SJSA1 (cell line): ENCODE results near the gene PRRT3. TPM values are rescaled to one million over a fixed set of nuclear protein-coding genes. Genes with fewer than 3 reads are reported as not detected.
A peak's percentile ranks its signal among the peaks of the same experiment; 100 is the strongest.
"Not testable (repeated sequence)": the region's sequence is repeated elsewhere in the genome, so short reads cannot be mapped to it uniquely, and the experiment has no call there.

Source experiments
- DNase-seq, 2 experiments: peaks; one replicate each; pipeline ENCODE4 v3.0.0-alpha.2; 2015 to 2020; ENCODE audit warnings: low spot score in 2 of 2, low read depth in 1 of 2
- H3K27ac ChIP-seq: fragments of 250-450 bp; sonication (Bioruptor Pico); 2 replicates; pipeline ENCODE4 v1.5.1; 2020; ENCODE audit warnings: mild to moderate bottlenecking, moderate library complexity
- H3K27me3 ChIP-seq: fragments of 250-450 bp; sonication (Bioruptor Pico); replicated peaks from 2 replicates; pipeline ENCODE4 v1.5.1; 2020; ENCODE audit warnings: mild to moderate bottlenecking, moderate library complexity
- H3K36me3 ChIP-seq: fragments of 250-450 bp; sonication (Bioruptor Pico); 2 replicates; pipeline ENCODE4 v1.5.1; 2020; ENCODE audit warnings: mild to moderate bottlenecking
- H3K4me1 ChIP-seq: fragments of 250-450 bp; sonication (Bioruptor Pico); replicated peaks from 2 replicates; pipeline ENCODE4 v1.6.1; 2021; ENCODE audit warnings: mild to moderate bottlenecking
- H3K4me3 ChIP-seq: fragments of 250-450 bp; sonication (Bioruptor Pico); 2 replicates; pipeline ENCODE4 v1.5.1; 2020; ENCODE audit warnings: mild to moderate bottlenecking
- H3K9me3 ChIP-seq: fragments of 250-450 bp; sonication (Bioruptor Pico); replicated peaks from 2 replicates; pipeline ENCODE4 v1.5.1; 2020; ENCODE audit warnings: mild to moderate bottlenecking
- total RNA-seq: library from RNA; depleted of rRNA; stranded (reverse); fragments of >200 nt; shearing (Covaris generic); gene quantifications from 2 replicates; pipeline ENCODE4 v1.2.3, GENCODE V29; 2014

Gene PRRT3
- total RNA-seq, 1 experiment from 2014 or later, result 0.58 TPM

- Histone ChIP-seq H3K27me3 (no peaks in the 10 kb centered on the region), H3K36me3 (no peaks in the 10 kb centered on the region), H3K9me3 (no peaks in the 10 kb centered on the region), H3K4me3 (no peak overlapping the region), H3K4me1 (peaks cover 4% of the 10 kb centered on the region), H3K27ac (no peak overlapping the region)
- no peak for DNase-seq
These were observed 43.9 kb downstream of the PRRT3 start for GRCh38 chr3:9908286-9908685.

- Histone ChIP-seq H3K27ac (no peak overlapping the region), H3K4me1 (peaks cover 11% of the 10 kb centered on the region), H3K27me3 (no peaks in the 10 kb centered on the region), H3K4me3 (no peak overlapping the region), H3K36me3 (no peaks in the 10 kb centered on the region), H3K9me3 (no peaks in the 10 kb centered on the region)
- DNase-seq, result no peak
These were observed 45.7 kb downstream of the PRRT3 start for GRCh38 chr3:9906480-9906879.

GRCh38 chr3:9903904-9904303, 48.3 kb downstream of the PRRT3 start:
- Histone ChIP-seq H3K9me3 (no peaks in the 10 kb centered on the region), H3K4me3 (no peak overlapping the region), H3K36me3 (no peaks in the 10 kb centered on the region), H3K27ac (no peak overlapping the region), H3K4me1 (peaks cover 11% of the 10 kb centered on the region), H3K27me3 (no peaks in the 10 kb centered on the region)
- DNase-seq, result no peak

GRCh38 chr3:9903238-9903624, 49.0 kb downstream of the PRRT3 start:
- DNase-seq, result peak in 1 of 2 experiments; percentile 26
- no peak overlapping the region for H3K4me3 ChIP-seq

GRCh38 chr3:9902372-9903237, 49.6 kb downstream of the PRRT3 start, which contains the start of gene IL17RE:
Gene IL17RE (plus strand): TSS chr3:9902848. CDS start chr3:9902933, 85 bp downstream.
- H3K27me3 ChIP-seq, result no peaks in the 10 kb centered on the region
- H3K27ac ChIP-seq, result no peak within 1 kb of the TSS; the same call in 1 of the 2 replicates
- no peak for DNase-seq
- no peak within 1 kb of the TSS for H3K4me3 ChIP-seq
- H3K36me3 ChIP-seq, result no peaks in the 10 kb centered on the region
- no peaks in the 10 kb centered on the region for H3K9me3 ChIP-seq
- H3K4me1 ChIP-seq, result peaks cover 11% of the 10 kb centered on the region

More at GRCh38 chr3:9903238-9903624, 49.0 kb downstream of the PRRT3 start:
- Histone ChIP-seq H3K9me3 (no peaks in the 10 kb centered on the region), H3K27me3 (no peaks in the 10 kb centered on the region), H3K4me1 (peaks cover 11% of the 10 kb centered on the region), H3K27ac (no peak overlapping the region; the same call in 1 of the 2 replicates), H3K36me3 (no peaks in the 10 kb centered on the region)

GRCh38 chr3:9901967-9902366, 50.2 kb downstream of the PRRT3 start:
- Histone ChIP-seq H3K4me1 (peaks cover 11% of the 10 kb centered on the region), H3K36me3 (no peaks in the 10 kb centered on the region), H3K4me3 (no peak overlapping the region), H3K27ac (no peak overlapping the region), H3K9me3 (no peaks in the 10 kb centered on the region), H3K27me3 (no peaks in the 10 kb centered on the region)
- DNase-seq, result no peak

GRCh38 chr3:9900965-9901415, 51.2 kb downstream of the PRRT3 start:
- not testable (repeated sequence) for H3K36me3 ChIP-seq, H3K9me3 ChIP-seq, DNase-seq, H3K27ac ChIP-seq, H3K4me3 ChIP-seq, H3K27me3 ChIP-seq
- H3K4me1 ChIP-seq, result peaks cover 11% of the 10 kb centered on the region

- H3K4me3 ChIP-seq, result no peak overlapping the region
- peaks cover 11% of the 10 kb centered on the region for H3K4me1 ChIP-seq
- H3K27ac ChIP-seq, result no peak overlapping the region
- H3K27me3 ChIP-seq, result no peaks in the 10 kb centered on the region
- no peaks in the 10 kb centered on the region; the same call in 1 of the 2 replicates for H3K9me3 ChIP-seq
- DNase-seq, result no peak
- peaks cover 14% of the 10 kb centered on the region for H3K36me3 ChIP-seq
These were observed 52.9 kb downstream of the PRRT3 start for GRCh38 chr3:9899289-9899791.

GRCh38 chr3:9898467-9899241, 53.6 kb downstream of the PRRT3 start:
- Histone ChIP-seq H3K4me1 (peaks cover 17% of the 10 kb centered on the region), H3K27me3 (no peaks in the 10 kb centered on the region), H3K4me3 (no peak overlapping the region), H3K27ac (no peak overlapping the region), H3K36me3 (peaks cover 20% of the 10 kb centered on the region), H3K9me3 (no peaks in the 10 kb centered on the region; the same call in 1 of the 2 replicates)
- DNase-seq, result no peak

GRCh38 chr3:9897408-9898372, 54.5 kb downstream of the PRRT3 start:
- H3K27ac ChIP-seq, result no peak overlapping the region
- no peaks in the 10 kb centered on the region; the same call in 1 of the 2 replicates for H3K9me3 ChIP-seq
- no peak for DNase-seq
- peaks cover 30% of the 10 kb centered on the region for H3K36me3 ChIP-seq
- H3K4me3 ChIP-seq, result no peak overlapping the region
- no peaks in the 10 kb centered on the region for H3K27me3 ChIP-seq
- H3K4me1 ChIP-seq, result peaks cover 10% of the 10 kb centered on the region

GRCh38 chr3:9896755-9897407, 55.3 kb downstream of the PRRT3 start:
- not testable (repeated sequence) for H3K27ac ChIP-seq, H3K9me3 ChIP-seq, DNase-seq, H3K27me3 ChIP-seq, H3K4me1 ChIP-seq, H3K4me3 ChIP-seq
- H3K36me3 ChIP-seq, result peaks cover 38% of the 10 kb centered on the region

GRCh38 chr3:9895715-9896114, 56.5 kb downstream of the PRRT3 start:
- H3K4me1 ChIP-seq, H3K27ac ChIP-seq, H3K9me3 ChIP-seq, H3K27me3 ChIP-seq, DNase-seq, H3K4me3 ChIP-seq: not testable (repeated sequence)
- H3K36me3 ChIP-seq, result peaks cover 39% of the 10 kb centered on the region
